DOHH2 (cell line): Measurements from ENCODE around the gene ALDH1L2.

Experiments
- H3F3A ChIP-seq: fragments of 200-600 bp; sonication (generic), shearing (Covaris generic); 2 replicates; pipeline ENCODE4 v1.6.0; 2016; ENCODE audit warnings: antibody characterized with exemption, mild to moderate bottlenecking; ENCODE audit not compliant: control insufficient read depth, insufficient read depth
- H3K27ac ChIP-seq: fragments of 200-600 bp; sonication (generic); 2 replicates; pipeline ENCODE4 v1.5.1; 2014; ENCODE audit warnings: low read depth, mild to moderate bottlenecking, low read length, moderate library complexity
- H3K27me3 ChIP-seq: fragments of 200-600 bp; sonication (generic); 2 replicates; pipeline ENCODE4 v1.6.1; 2014; ENCODE audit warnings: mild to moderate bottlenecking, low read length, mixed read lengths; ENCODE audit not compliant: control insufficient read depth
- H3K36me3 ChIP-seq: fragments of 200-600 bp; sonication (generic); 2 replicates; pipeline ENCODE4 v1.6.1; 2014; ENCODE audit warnings: mild to moderate bottlenecking, low read length, moderate library complexity, mixed read lengths; ENCODE audit not compliant: control insufficient read depth
- H3K4me1 ChIP-seq: fragments of 200-600 bp; sonication (generic); 2 replicates; pipeline ENCODE4 v1.6.1; 2014; ENCODE audit warnings: mild to moderate bottlenecking, low read length, mixed read lengths; ENCODE audit not compliant: control insufficient read depth
- H3K4me2 ChIP-seq: fragments of 200-600 bp; sonication (generic); 2 replicates; pipeline ENCODE4 v1.6.0; 2014; ENCODE audit warnings: mild to moderate bottlenecking, low read length, moderate library complexity
- H3K4me3 ChIP-seq: fragments of 200-600 bp; sonication (generic); 2 replicates; pipeline ENCODE4 v1.5.1; 2014; ENCODE audit warnings: mild to moderate bottlenecking, low read length, mixed read lengths
- H3K79me2 ChIP-seq: fragments of 200-600 bp; sonication (generic); 2 replicates; pipeline ENCODE4 v1.6.1; 2014; ENCODE audit warnings: mild to moderate bottlenecking, low read length, mixed read lengths; ENCODE audit not compliant: control insufficient read depth
- H3K9me2 ChIP-seq: fragments of 200-600 bp; sonication (generic); replicated peaks from 2 replicates; pipeline ENCODE4 v1.6.1; 2014; ENCODE audit warnings: mild to moderate bottlenecking, low read length, mixed read lengths; ENCODE audit not compliant: control insufficient read depth
- H3K9me3 ChIP-seq: fragments of 200-600 bp; sonication (generic); 2 replicates; pipeline ENCODE4 v1.6.1; 2014; ENCODE audit warnings: antibody characterized with exemption, low read length, mixed read lengths; ENCODE audit not compliant: control insufficient read depth, insufficient read depth
- H4K20me1 ChIP-seq: fragments of 200-600 bp; sonication (generic); 2 replicates; pipeline ENCODE4 v1.6.0; 2014; ENCODE audit warnings: low read depth, mild to moderate bottlenecking, antibody characterized with exemption, low read length, moderate library complexity; ENCODE audit not compliant: control insufficient read depth, insufficient read depth
- EZH2phosphoT487 ChIP-seq: fragments of 200-600 bp; sonication (generic); IDR thresholded peaks from 2 replicates; pipeline ENCODE4 v1.6.1; 2017; ENCODE audit warnings: borderline replicate concordance, mild to moderate bottlenecking, antibody characterized with exemption, low read length, moderate library complexity, mixed read lengths
- TF ChIP-seq, protein P1 (sequence below): fragments of 200-600 bp; sonication (generic); IDR thresholded peaks from one replicate; pipeline ENCODE4 v1.5.1; 2014; ENCODE audit warnings: antibody characterized with exemption, mild to moderate bottlenecking, low read depth, low read length; ENCODE audit not compliant: poor library complexity, severe bottlenecking

The ALDH1L2 gene

DNA sequence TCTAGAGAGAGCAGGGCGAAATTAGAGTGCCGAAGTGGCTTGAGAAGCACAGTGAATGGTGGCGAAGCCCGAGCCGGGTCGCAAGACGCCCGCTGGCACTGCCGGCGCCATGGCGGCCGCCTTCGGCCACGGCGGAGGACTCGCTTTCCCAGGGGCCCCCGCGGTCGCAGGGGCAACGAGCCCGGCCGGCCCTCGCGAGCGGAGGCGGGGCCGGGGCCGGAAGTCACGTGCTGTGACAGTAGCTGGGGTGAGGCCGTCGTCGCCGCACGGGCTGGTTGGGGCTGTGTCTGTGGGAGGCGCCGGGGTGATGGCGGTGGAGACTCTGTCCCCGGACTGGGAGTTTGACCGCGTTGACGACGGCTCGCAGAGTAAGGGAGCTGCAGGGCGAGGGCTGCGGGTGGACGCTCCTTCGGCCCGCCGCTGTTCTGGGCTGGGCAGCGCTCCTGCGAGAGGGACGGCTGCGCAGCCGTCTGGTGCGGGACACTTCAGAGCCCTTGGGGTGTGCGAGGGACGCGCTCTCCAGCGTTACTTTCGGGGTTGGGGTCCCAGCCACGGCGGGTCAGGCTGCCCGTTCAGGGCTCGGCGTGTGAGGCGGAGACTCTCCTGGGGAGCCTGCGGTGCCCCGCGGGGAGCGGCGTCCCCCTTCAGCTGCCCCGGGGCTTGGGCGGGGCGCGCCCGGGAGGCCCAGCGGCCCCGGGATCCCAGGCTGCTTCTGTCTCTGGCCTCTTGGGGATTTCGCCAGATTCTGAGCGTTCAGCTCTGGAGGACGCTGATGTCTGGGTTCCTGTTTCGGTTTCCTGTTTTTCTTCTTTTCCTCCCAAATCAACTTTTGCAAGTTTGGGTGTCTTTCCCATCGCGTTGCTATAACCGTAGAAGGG, 23.5 kb upstream of the ALDH1L2 start, which contains the start of gene WASHC4:
WASHC4 (plus strand) TSS at position 238 of the 878 bp plus-strand sequence; CDS start at position 308, 70 bp downstream.
- peak within 1 kb of the TSS; percentile 85 for H3K4me3 ChIP-seq
- peaks cover 48% of the 10 kb centered on the region for H3K36me3 ChIP-seq
- no peak for TF ChIP-seq EZH2phosphoT487
- TF ChIP-seq, protein P1, sequence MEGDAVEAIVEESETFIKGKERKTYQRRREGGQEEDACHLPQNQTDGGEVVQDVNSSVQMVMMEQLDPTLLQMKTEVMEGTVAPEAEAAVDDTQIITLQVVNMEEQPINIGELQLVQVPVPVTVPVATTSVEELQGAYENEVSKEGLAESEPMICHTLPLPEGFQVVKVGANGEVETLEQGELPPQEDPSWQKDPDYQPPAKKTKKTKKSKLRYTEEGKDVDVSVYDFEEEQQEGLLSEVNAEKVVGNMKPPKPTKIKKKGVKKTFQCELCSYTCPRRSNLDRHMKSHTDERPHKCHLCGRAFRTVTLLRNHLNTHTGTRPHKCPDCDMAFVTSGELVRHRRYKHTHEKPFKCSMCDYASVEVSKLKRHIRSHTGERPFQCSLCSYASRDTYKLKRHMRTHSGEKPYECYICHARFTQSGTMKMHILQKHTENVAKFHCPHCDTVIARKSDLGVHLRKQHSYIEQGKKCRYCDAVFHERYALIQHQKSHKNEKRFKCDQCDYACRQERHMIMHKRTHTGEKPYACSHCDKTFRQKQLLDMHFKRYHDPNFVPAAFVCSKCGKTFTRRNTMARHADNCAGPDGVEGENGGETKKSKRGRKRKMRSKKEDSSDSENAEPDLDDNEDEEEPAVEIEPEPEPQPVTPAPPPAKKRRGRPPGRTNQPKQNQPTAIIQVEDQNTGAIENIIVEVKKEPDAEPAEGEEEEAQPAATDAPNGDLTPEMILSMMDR, result no peak
- no peaks in the 10 kb centered on the region for H3K27me3 ChIP-seq
- H3F3A ChIP-seq, result 0 out of 2 replicates have a peak, but pooled peaks cover 3% of the 10 kb centered on the region
- H3K4me1 ChIP-seq, result peaks cover 40% of the 10 kb centered on the region
- no peaks in the 10 kb centered on the region for H3K9me2 ChIP-seq
- peak within 1 kb of the TSS; percentile 87 for H3K27ac ChIP-seq
- H3K79me2 ChIP-seq, result peaks cover 52% of the 10 kb centered on the region
- peaks cover 7% of the 10 kb centered on the region for H3K9me3 ChIP-seq
- H4K20me1 ChIP-seq, result peaks cover 17% of the 10 kb centered on the region
- peak within 1 kb of the TSS; percentile 74 for H3K4me2 ChIP-seq

DNA sequence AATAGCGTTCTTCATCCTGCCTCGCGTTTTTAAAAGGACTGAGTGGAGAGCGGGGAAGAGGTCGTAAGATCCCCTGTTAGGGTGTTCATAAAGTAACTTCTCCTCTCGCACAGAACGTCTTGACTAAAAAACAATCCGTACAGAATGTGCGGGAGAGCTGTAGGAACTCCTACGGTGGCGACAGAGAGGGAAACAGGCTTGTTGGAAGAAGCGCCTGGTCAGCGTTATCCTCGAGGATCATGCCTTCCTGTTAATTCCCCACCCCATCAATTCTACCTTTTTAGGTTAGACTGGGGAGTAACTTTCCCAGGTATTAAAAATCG, 22.9 kb upstream of the ALDH1L2 start:
- peaks cover 7% of the 10 kb centered on the region for H3K9me3 ChIP-seq
- H3K4me3 ChIP-seq, result peak overlapping the region; percentile 85
- peaks cover 46% of the 10 kb centered on the region for H3K79me2 ChIP-seq
- TF ChIP-seq, protein P1, result no peak
- TF ChIP-seq EZH2phosphoT487, result no peak
- 0 out of 2 replicates have a peak, but pooled peaks cover 3% of the 10 kb centered on the region for H3F3A ChIP-seq
- no peaks in the 10 kb centered on the region for H3K27me3 ChIP-seq
- H3K27ac ChIP-seq, result peak overlapping the region; percentile 87
- peaks cover 42% of the 10 kb centered on the region for H3K36me3 ChIP-seq
- H3K4me1 ChIP-seq, result peaks cover 34% of the 10 kb centered on the region
- H3K4me2 ChIP-seq, result peak overlapping the region; percentile 74
- H3K9me2 ChIP-seq, result no peaks in the 10 kb centered on the region
- H4K20me1 ChIP-seq, result peaks cover 13% of the 10 kb centered on the region; the same call in 1 of the 2 replicates

DNA sequence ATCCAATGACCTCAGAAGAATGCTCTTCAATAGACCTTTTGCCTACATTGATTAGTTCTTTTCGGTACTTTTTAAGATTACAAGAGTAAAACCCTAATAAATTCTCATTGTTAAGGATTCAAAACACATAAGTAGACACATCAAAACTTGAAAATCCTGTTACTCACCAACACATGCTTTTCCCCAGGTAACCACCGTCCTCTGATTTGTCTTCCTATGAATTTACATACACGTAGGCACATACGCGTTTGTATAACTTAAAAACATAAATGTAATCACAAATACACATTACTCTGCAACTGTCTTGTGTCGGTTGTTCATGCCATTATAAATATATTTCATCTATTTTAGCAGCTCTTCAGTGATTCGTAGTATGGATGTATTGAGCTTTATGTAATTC, 22.4 kb upstream of the ALDH1L2 start:
- 0 out of 2 replicates have a peak, but pooled peaks cover 3% of the 10 kb centered on the region for H3F3A ChIP-seq
- H3K27me3 ChIP-seq, result no peaks in the 10 kb centered on the region
- no peaks in the 10 kb centered on the region for H3K9me2 ChIP-seq
- H3K79me2 ChIP-seq, result peaks cover 40% of the 10 kb centered on the region
- H3K27ac ChIP-seq, result no peak overlapping the region
- H3K4me1 ChIP-seq, result peaks cover 29% of the 10 kb centered on the region
- H3K36me3 ChIP-seq, result peaks cover 37% of the 10 kb centered on the region
- no peak for TF ChIP-seq EZH2phosphoT487
- TF ChIP-seq, protein P1, result no peak
- H3K4me3 ChIP-seq, result peak overlapping the region; percentile 85
- H3K9me3 ChIP-seq, result peaks cover 4% of the 10 kb centered on the region; the same call in 1 of the 2 replicates
- peak overlapping the region; percentile 74 for H3K4me2 ChIP-seq
- peaks cover 13% of the 10 kb centered on the region; the same call in 1 of the 2 replicates for H4K20me1 ChIP-seq
